GM10266 (cell line): ENCODE measurements around the gene SPPL3.

Source experiments
- DNase-seq: peaks from one replicate; pipeline ENCODE4 v3.0.0; 2012; ENCODE audit errors: extremely low spot score
- CTCF ChIP-seq: IDR thresholded peaks from 2 replicates; pipeline ENCODE4 v1.5.1; 2012; ENCODE audit warnings: mild to moderate bottlenecking, low read depth; ENCODE audit not compliant: control insufficient read depth, insufficient read depth; ENCODE audit errors: missing control alignments

The SPPL3 gene

GRCh38 chr12:120820884-120821510, 83.2 kb downstream of the SPPL3 start:
- DNase-seq, result no peak
- no peak for TF ChIP-seq CTCF

DNA sequence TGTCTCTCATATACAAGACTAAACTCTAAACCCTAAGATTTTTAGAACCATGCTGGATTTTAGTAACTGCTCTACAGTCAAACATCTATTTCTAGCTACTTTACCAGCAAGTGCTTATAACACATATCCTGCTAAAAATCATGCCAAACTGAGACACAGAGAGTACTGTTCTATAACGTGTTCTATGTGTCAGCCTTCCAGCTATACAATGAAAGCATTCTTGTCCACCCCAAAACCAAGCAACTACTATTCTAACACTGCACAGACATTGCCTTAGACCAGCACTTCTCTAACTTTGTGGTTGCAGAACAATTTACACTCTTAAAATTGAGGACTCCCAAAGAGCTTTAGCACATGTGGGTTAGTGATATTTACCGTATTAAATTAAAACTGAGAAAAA, 85.7 kb downstream of the SPPL3 start:
- TF ChIP-seq CTCF, result no peak
- DNase-seq, result no peak

DNA sequence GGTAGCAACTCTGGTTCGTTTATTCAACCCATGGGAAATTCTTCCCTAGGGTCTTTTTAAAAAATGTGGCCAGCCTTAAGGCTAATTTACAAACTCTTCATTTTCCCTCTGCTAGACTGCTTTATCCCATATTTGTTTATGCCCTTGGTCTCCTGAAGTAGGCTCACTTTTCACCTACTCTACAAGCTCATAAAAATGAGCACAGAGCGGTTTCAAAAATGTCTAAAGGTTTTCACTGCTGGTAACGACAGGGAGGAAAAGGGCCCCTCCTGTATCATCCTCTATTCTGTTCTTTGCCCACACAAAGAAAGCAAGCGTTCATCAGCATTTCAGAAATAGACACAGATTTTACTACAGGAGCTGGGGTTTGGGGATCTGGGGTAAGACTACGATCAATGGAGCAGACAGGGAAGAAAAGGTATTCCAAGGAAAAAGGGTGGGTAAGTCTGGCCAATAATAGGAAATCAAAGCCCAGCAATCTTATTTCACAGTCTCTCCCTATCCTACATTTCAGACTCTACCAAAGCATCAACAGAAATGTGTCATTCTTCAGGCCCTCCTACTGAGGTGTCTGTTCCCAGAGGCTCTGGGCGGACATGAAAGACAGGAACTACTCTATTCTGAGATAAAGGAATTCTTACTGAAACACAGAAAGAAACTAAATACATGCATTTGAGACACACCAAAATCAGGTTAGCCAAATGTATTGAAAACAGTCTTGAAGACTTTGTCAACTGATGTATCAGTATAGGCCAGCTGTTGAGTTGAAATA, 86.4 kb downstream of the SPPL3 start:
- TF ChIP-seq CTCF, result no peak
- DNase-seq, result no peak

DNA sequence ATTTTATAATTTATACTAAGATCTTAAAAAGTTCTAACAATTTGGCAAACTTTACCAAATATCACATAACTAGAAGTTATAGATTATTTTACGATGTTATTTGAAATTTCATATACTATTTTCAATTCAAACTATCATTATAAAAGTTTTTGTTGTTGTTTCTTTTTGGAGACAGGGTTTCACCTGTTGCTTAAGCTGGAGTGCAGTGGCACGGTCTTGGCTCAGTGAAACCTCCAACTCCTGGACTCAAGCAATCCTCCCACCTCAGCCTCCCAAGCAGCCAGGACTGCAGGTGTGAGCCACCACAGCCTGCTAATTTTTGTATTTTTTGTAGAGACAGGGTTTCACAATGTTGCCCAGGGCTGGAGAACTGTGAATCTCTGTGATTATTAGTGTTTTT, 87.8 kb downstream of the SPPL3 start:
- no peak for DNase-seq
- no peak for TF ChIP-seq CTCF

DNA sequence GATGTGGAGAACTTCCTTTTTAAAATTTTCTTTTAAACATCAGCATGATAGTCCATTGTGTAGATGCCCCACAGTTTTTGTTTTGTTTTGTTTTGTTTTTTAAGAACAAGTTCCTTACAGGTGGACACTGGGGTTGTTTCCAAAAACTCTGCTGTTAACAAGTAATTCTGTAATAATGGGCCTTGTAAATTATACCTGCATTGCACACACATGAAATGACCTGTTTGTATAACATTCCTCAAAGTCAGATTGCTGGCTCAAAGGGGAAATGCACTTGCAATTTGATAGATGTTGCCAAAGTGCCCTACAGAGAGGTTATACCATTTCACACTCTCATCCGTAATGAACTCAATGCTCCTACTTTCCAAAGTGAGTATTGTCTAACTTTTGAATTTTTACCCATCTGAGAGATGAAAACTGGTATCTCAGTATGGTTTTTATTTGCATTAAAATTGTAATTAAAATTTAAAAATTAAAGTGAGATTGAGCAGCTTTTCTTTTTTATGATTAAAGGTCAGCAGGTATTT, 89.2 kb downstream of the SPPL3 start:
- DNase-seq, result no peak
- no peak for TF ChIP-seq CTCF

DNA sequence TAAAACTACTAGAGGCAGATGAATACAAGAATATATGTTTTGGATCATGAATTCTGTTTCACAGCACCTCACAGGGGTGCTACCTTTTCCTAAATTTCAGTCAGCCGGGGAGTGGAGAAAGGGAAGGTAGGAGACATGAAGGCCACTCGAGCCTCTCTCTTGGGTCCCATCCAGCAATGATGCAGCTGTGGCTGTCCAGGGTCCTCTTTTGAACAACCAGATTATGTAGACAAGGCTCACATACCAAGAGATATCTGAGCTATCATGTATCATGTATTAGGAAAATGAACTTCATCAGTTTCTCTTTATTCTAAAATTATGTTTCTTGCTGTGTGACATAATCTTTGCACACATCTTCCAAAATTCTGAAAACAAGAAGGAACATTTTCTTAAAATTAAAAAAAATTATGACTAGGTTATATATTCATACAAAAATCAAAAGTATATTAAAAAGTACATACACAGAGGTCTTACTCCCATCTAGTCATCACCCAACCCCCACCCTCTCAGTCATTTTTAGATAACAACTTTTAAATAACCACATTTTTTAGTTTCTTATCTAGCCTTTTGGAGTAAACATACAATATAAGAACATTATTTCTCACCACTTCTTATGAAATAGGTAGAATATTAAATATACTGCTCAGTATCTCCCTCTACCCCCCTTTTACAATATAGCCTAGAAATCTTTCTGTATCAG, 89.8 kb downstream of the SPPL3 start:
- DNase-seq, result no peak
- TF ChIP-seq CTCF, result no peak

- DNase-seq, result no peak
- TF ChIP-seq CTCF, result no peak
Measured at GRCh38 chr12:120813588-120814153, 90.5 kb downstream of the SPPL3 start.
